Testis (tissue), 3 donors: Measurements from ENCODE around the gene WDR82. TPM values are rescaled to one million over a fixed set of nuclear protein-coding genes. Genes with fewer than 3 reads are reported as not detected.
A peak's percentile ranks its signal among the peaks of the same experiment; 100 is the strongest.

Experiments
- DNase-seq: peaks from one replicate; pipeline ENCODE4 v3.0.0-alpha.2; 2019
- H3K27ac ChIP-seq, 2 donors: fragments of 200-600 bp; sonication (generic); one replicate each; pipeline ENCODE4 v1.5.1; 2019
- H3K27me3 ChIP-seq: fragments of 200-600 bp; sonication (generic); one replicate; pipeline ENCODE4 v1.5.1; 2019
- H3K36me3 ChIP-seq: fragments of 200-600 bp; sonication (generic); one replicate; pipeline ENCODE4 v1.5.1; 2017; ENCODE audit warnings: low read depth; ENCODE audit errors: missing control alignments
- H3K4me1 ChIP-seq: fragments of 200-600 bp; sonication (generic); one replicate; pipeline ENCODE4 v1.5.1; 2019
- H3K4me3 ChIP-seq, 2 donors: fragments of 200-600 bp; sonication (generic); one replicate each; pipeline ENCODE4 v1.5.1; 2017 to 2019
- H3K9me3 ChIP-seq: fragments of 200-600 bp; sonication (generic); one replicate; pipeline ENCODE4 v1.5.1; 2017
- CTCF ChIP-seq, 3 experiments: fragments of 450-650 bp in 2 of 3; fragments of 200-600 bp in 1 of 3; sonication (generic) in 1 of 3; IDR thresholded peaks; one replicate each; pipeline ENCODE4 v1.5.1; 2016 to 2019; ENCODE audit warnings: antibody characterized with exemption in 3 of 3, mild to moderate bottlenecking in 2 of 3, moderate library complexity in 1 of 3
- POLR2A ChIP-seq: fragments of 450-650 bp; IDR thresholded peaks from one replicate; pipeline ENCODE4 v1.6.1; 2017; ENCODE audit warnings: antibody characterized with exemption, mild to moderate bottlenecking, moderate library complexity
- WGBS, 2 donors: methylation state at CpG; one replicate each; pipeline ENCODE4 v1.1.5; 2018; 5-methylcytosine and 5-hydroxymethylcytosine counted together
- intact Hi-C: fragments of 100-400 bp; cut with DNase I; formaldehyde crosslinking; loops from one replicate; pipeline ENCODE4 v1.15.1; 2023; ENCODE audit warnings: low total_unique reads
- polyA plus RNA-seq: library from polyadenylated mRNA; stranded (reverse); fragments of 350-450 nt; fragmentation: Illumina TruSeq; extraction: RNeasy Lipid Tissue Mini Kit (QIAGEN cat#74804); gene quantifications from one replicate; pipeline ENCODE4 v1.2.3, GENCODE V29; 2014; ENCODE audit warnings: low read depth, low replicate concordance; ENCODE audit not compliant: insufficient read depth
- total RNA-seq, 2 donors: library from RNA; depleted of rRNA; stranded (reverse); fragments of >200 nt; gene quantifications; one replicate each; pipeline ENCODE4 v1.2.3, GENCODE V29; 2016

The WDR82 gene
- total and polyA plus RNA-seq, 3 donors from 2014 or later: 76.1 to 85.7 (median 80.9) TPM

DNA sequence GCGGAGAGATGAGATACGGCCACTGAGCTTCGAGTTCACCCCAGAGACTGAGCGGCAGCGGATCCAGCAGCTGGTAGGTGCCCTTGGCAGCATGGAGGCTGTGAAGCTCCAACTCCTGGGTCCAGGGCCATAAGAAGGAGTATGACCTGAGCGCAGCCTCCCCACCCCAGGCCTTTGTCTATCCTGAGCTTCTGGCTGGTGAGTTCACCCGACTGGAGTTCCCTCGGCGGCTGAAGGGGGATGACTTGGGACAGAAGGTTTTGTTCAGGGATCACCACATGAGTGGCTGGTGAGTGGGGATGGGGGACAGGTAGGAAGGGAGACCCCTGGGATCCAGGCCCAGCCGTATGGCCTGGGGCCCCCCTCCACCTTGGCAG, 30.3 kb downstream of the WDR82 start:
- no peaks in the 10 kb centered on the region for H3K36me3 ChIP-seq
- DNase-seq: no peak
- H3K4me3 ChIP-seq: no peak overlapping the region
- intact Hi-C loops: no loop called here
- peaks cover 11% of the 10 kb centered on the region for H3K4me1 ChIP-seq
- WGBS, 2 donors: 90 to 100% methylated on average over 4 to 10 of the region's 10 CpGs
- TF ChIP-seq CTCF (IDR thresholded peaks at IDR 0.05) (no peak), POLR2A (no peak)
- no peaks in the 10 kb centered on the region for H3K9me3 ChIP-seq
- no peak overlapping the region for H3K27ac ChIP-seq
- H3K27me3 ChIP-seq: no peaks in the 10 kb centered on the region

DNA sequence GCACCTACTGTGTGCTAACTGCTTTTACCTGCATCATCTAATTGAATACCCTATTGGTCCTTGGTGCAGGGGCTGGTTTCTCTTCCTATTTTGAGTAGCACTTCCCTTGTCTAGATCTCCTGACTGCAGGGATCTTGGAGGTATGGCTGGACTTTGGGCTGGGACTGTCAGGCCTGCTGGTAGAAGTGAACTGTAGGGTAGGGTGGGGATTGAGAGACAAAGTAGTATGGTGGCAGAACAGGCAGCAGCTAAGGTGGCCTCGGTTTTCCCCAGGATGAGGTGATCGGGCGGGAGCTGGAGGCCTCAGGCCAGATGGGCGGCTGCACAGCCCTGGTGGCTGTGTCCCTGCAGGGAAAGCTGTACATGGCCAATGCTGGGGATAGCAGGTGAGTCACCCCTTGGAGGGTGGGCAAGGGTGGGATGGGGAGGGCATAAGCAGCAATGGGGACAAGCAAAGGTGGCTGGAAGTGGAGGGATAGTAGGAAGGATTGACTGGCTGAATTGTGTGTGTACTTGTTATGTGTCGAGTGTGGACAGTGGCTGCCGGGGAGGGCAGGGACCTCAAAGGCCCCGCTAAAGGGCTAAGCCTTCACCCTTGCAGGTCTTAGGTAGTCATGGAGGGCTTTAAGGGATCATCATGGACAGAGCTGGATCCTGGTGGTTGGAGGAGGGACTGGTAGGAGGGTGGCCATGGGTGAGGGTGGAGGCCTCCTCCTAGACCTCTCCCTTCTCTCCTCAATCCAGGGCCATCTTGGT, 30.9 kb downstream of the WDR82 start:
- DNase-seq: no peak
- 96 to 98% methylated on average over 7 of the region's 7 CpGs for WGBS, 2 donors
- Histone ChIP-seq H3K9me3 (no peaks in the 10 kb centered on the region), H3K27me3 (no peaks in the 10 kb centered on the region), H3K4me1 (peaks cover 11% of the 10 kb centered on the region), H3K36me3 (no peaks in the 10 kb centered on the region), H3K4me3 (no peak overlapping the region), H3K27ac (no peak overlapping the region)
- TF ChIP-seq CTCF (IDR thresholded peaks at IDR 0.05): no peak
- TF ChIP-seq POLR2A: no peak
- intact Hi-C loops: no loop called here

DNA sequence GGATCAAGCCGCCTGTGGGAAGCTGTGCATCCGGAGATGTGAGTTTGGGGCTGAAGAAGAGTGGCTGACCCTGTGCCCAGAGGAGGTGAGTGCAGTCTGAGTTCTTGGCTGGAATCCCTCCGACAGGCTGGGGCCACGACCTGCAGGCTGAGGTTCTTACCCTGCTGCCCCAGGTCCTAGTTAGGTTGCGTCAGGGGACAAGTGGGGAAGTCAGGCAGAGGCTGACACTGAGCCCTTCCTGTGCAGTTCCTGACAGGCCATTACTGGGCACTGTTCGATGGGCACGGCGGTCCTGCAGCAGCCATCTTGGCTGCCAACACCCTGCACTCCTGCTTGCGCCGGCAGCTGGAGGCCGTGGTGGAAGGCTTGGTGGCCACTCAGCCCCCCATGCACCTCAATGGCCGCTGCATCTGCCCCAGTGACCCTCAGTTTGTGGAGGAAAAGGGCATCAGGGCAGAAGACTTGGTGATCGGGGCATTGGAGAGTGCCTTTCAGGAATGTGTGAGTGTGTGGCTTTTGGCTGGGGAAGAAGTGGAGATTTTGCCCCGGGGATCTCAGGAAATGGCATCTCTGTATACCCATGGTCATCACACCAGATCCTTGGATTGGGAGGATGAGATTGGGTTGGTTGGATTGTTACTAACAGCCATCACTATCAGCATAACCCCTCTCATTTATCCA, 31.6 kb downstream of the WDR82 start:
- no peak overlapping the region for H3K27ac ChIP-seq
- peaks cover 11% of the 10 kb centered on the region for H3K4me1 ChIP-seq
- H3K27me3 ChIP-seq: no peaks in the 10 kb centered on the region
- intact Hi-C loops: no loop called here
- TF ChIP-seq CTCF (IDR thresholded peaks at IDR 0.05) (no peak), POLR2A (no peak)
- H3K4me3 ChIP-seq: no peak overlapping the region
- no peak for DNase-seq
- no peaks in the 10 kb centered on the region for H3K36me3 ChIP-seq
- no peaks in the 10 kb centered on the region for H3K9me3 ChIP-seq
- WGBS, 2 donors: 83 to 86% methylated on average over 11 to 14 of the region's 14 CpGs

GRCh38 chr3:52246264-52246620, 32.2 kb downstream of the WDR82 start:
- peaks cover 11% of the 10 kb centered on the region for H3K4me1 ChIP-seq
- intact Hi-C loops: no loop called here
- H3K4me3 ChIP-seq: peak overlapping the region; percentile 43 to 66
- H3K36me3 ChIP-seq: no peaks in the 10 kb centered on the region
- WGBS, 2 donors: 11 to 33% methylated on average over 3 to 8 of the region's 8 CpGs
- no peak for TF ChIP-seq POLR2A
- TF ChIP-seq CTCF (IDR thresholded peaks at IDR 0.05): no peak
- H3K9me3 ChIP-seq: no peaks in the 10 kb centered on the region
- H3K27me3 ChIP-seq: no peaks in the 10 kb centered on the region
- peak overlapping the region; percentile 32 to 79 for H3K27ac ChIP-seq
- no peak for DNase-seq
